Glomerular visceral epithelial cell (primary cell): ENCODE data around the gene DLX5.

Experiments used
- DNase-seq: peaks from one replicate; pipeline ENCODE4 v3.0.0-alpha.2; 2016; ENCODE audit errors: extremely low spot score

Gene DLX5

DNA sequence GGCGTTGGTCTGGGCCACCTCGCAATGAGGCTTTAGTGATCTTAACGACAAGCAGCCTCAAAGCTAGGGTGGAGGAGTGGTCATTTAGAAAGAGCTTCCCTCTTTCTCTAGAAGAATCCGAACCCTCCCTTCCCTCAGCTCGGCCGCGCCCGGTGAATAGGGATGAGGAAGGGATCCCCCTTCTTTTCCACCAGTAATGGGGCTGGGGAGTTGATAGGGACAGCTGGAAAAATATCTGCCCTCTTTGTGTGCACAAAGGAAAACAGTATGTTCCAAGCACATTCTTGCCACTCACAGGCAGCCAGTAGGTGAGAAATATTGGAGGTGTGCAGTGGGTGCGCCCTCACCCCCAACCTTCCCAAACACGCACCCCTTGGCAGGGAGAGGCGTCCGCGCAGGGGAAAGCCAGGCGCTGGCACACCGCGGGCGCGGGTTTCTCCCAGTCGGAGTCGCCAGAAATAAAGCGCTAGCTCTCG, 6.5 kb downstream of the DLX5 start:
- no peak for DNase-seq

GRCh38 chr7:97017192-97018125, 7.2 kb downstream of the DLX5 start:
- no peak for DNase-seq

DNA sequence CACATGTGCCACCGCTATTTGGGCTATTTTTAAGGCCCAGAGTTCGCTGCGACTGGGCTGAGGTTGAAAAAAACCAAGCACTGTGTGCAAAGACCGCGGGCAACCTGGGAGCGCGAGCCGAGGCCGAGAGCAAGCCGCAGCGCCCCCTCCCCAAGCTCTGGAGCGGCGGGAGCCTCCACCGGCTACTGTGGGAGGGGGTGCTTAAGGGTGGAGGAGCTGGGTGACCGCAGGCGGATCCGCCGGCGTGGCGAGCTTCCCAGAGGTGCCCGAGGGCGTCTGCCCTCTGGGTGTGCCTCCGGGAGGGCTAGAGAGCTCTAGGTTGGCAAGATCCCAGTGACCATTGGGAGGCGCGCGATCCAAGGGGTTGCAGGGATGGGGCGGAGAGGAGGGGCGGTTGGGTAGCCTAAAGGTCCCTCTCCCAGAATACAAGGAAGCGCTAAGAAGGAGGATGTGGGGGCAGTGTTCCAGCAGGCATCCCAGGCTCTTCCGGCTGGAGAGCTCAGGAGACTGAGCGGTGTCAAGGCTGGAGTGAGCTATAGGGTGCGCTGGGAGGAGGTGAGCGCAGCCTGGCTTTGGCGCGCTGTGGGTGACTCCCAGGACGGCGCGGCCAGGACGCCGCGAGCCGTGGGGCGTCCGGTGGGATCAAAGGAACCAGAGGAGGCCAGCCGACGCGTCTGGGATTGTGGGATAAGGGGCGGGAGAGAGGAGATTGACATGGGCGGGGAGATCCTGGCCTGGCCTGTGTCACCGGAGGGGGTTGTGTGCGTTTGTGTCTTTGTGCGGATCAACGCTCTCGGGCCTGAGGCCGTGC, 8.0 kb downstream of the DLX5 start:
- no peak for DNase-seq

- DNase-seq = no peak
Measured at GRCh38 chr7:97015756-97016380, 8.8 kb downstream of the DLX5 start.

GRCh38 chr7:97015279-97015678, 9.4 kb downstream of the DLX5 start:
- no peak for DNase-seq

DNA sequence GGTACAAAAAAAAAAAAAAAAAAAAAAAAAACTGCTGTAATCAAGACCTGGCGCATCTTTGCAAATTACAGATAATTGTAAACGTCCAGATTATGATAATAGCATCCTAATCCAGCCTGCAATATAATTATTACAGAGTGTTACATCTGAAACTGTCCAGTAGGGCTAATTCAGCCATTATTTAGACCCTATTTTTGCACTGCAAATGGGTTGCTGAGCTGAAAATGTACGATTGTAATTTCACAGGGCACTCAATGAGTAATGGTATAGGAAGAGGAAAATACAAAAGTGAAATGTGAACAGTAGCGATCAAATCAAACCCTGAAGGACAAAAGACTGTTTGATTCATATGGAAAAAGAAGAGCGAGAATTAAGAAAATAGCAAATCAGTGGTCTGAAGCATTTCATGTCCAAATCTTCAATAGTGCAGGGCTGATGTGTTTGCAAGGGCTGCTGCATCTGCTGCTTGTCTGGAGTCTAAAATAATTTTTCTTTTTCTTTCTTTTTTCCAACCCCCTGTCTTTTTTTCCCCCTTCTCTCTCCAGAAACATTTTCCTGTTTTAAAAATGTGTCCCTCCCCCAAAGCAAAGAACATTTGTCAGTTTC, 10.4 kb downstream of the DLX5 start:
- DNase-seq = no peak

DNA sequence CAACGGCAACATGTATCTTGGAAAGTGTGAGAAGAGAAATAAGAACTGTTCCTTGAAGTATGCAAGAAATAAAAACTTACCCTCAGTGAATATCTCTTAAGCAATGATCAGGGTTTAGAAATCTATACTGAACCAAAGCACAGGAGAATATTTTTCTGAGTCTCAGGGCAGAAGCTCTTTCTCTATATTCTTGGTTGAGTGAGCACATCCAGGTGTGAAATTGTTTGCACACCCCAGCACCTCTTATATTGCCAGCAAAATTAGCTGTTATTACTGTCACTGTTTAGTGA, 10.8 kb downstream of the DLX5 start:
- DNase-seq = no peak

GRCh38 chr7:97013134-97013844, 11.3 kb downstream of the DLX5 start:
- DNase-seq = no peak

- DNase-seq = no peak
Measured at GRCh38 chr7:97012365-97013133, 12.1 kb downstream of the DLX5 start.

DNA sequence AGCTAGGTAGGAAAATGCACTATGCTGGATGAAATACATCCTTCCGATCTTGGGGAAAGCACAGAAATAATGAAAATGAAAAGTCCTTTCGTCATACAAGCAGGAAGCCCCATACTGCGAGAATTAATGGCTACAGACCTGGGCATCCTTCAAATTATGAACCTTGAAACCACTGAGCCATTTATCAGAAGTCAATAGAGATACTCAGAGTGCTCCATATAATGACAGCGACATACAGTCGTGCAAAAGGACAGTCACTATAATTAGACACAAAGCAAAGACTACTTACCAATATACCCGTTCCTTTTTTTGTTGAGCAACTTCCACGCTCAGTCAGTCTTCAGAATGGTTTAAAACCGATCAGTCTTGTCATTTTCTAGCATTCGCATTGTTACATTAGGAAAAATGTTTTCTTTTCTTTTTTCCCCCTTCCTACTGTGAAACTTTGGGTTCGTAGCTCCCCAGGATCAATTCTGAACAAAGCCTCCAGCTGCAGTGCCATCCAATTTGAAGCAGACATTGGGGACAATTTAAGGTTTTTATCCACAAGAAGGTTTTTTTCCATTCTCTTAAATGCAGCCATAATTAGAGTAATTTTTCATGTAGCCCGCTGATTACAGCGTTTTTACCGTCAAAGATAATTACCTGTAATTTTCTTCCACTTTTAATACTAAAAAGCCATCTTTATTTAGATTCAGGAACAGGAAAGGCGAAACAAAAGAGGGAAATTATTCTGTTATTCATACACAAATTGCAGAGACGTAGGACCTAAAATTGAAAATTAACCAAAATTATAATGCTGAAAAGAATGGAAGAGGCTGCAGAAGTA, 12.9 kb downstream of the DLX5 start:
- DNase-seq = no peak

DNA sequence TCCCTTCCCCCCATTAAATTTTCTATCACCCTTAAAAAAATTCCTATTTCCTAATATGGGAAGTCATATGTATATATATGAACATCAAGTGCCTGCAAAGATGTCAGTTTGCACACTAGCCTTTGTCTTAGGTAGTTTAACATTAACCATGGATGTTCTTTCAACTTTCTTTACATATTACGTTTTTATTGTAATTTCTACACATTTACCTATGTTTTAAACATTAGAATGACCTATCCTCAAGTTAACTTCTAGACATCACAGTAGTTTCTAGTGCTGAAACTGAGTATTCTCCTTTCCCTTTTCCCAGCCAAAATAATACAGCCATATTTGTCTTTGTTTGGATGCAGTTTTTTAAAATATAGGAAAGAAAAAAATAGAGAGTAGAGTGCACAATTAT, 13.5 kb downstream of the DLX5 start:
- no peak for DNase-seq

DNA sequence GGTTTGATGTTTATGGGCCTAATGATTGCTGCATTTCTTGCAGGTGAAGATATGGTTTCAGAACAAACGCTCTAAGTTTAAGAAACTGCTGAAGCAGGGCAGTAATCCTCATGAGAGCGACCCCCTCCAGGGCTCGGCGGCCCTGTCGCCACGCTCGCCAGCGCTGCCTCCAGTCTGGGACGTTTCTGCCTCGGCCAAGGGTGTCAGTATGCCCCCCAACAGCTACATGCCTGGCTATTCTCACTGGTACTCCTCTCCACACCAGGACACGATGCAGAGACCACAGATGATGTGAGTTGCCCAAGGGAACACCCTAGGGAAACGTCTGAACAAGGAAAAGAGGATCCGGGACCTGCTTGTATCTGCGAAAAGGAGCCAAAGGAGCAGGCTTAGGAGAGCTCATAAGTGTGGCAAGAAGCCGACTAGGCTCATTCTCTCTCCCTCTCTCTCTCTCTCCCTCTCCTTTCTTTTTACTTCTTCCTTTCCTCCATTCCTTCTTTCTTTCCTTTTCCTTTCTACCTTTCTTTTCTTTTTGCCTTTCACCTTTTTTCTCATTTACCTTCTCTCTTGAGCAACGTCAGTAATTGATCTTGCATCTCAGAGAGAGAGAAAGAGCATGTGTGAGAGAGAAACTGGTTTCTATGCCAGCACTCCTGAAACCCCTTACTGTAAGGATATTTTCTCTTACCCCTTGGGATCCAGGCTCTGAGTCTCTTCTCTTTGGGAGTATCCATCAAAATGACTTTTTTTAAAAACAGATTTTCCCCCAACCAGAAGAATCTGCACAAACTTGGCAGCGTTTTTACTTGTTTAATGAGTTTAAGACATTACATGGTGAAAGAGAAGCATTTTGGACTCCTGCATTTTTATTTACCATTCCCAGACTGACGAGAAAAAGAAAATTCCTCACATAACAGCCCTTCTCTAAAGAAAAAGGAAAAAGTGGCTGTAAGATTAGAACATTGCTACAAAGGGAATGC, 14.6 kb downstream of the DLX5 start:
- no peak for DNase-seq

DNA sequence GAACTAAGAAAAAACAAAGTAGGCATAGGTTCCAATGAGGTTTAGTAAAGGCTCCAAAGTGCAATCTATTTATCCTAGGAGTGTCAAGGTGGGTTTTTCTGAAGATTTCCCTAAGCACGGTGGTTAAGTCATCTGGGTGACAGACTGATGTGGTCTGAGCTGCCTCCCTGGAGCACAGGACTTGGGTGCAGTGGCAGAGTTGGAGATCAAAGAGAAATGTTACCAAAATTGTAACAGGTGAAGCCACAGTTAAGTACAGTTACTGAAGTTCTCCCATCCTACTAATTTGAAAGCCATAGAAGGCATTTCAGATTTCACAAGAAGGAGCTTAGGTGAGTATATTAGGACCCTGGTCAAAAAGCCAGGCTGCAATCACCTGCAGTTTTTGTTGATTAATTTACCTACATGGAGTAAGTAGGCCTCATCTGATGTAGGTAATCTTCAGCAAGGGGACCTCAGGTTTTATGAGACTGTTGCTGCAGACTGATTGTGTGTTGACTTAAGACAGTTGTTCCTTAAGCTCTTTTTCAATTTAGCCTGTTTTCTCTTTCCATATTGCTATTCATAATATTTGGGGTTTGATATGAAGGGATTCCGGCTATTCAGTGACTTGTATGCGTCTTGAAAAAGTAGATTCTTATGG, 16.2 kb downstream of the DLX5 start:
- DNase-seq = no peak

DNA sequence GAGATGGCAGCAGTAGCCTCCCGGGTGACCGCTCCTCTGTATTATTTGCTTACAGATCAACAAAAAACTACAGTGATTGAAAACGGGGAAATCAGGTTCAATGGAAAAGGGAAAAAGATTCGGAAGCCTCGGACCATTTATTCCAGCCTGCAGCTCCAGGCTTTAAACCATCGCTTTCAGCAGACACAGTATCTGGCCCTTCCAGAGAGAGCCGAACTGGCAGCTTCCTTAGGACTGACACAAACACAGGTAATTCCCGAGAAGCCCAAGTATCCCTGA, 17.1 kb downstream of the DLX5 start:
- DNase-seq = no peak

- DNase-seq = no peak
Measured at GRCh38 chr7:97006816-97007582, 17.6 kb downstream of the DLX5 start.

GRCh38 chr7:97006055-97006815, 18.4 kb downstream of the DLX5 start:
- peak; percentile 47 for DNase-seq
